ENCODE results near the gene FRMD1. TPM values are rescaled to one million over a fixed set of nuclear protein-coding genes. Genes with fewer than 3 reads are reported as not detected.

The FRMD1 gene
- total RNA-seq, 4 donors from 2014 or later, result 9.9 to 14.4 (median 12.5) TPM

DNA sequence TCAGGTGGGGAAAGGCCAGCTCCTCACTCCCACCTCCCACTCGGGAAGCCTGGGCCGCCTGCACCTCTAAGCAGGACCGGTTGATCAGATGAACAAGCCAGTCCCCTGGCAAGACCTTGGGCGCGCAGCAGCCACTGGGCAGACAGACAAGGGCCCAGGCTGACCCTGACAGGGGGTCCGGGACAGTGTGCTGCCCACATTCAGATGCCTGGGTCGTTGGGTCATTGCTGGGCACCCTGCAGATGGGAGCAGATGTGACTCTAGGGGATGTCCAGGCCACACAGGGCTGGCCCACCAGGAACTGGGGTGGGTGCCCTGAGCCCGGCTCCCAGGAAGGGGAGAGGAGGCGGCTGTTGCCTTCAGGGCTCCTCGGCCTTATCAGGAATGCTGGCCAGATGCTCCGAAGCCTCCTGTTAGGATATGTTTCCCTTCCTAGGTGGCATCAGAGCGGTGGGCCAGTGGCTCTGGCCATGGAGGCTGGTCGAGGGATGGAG lies 17.3 kb upstream of the FRMD1 start:
- no peaks in the 10 kb centered on the region for H3K36me3 ChIP-seq
- no peak overlapping the region for H3K4me3 ChIP-seq
- WGBS, 2 donors, result 76 to 100% methylated on average over 4 to 13 of the region's 13 CpGs
- peaks cover 0 to 23% of the 10 kb centered on the region in 2 donors for H3K27me3 ChIP-seq
- peaks cover 0 to 6% (median 0%) of the 10 kb centered on the region in 4 donors for H3K9me3 ChIP-seq
- H3K27ac ChIP-seq, result no peak overlapping the region
- no peak for TF ChIP-seq EP300 (IDR thresholded peaks at IDR 0.05)
- TF ChIP-seq CTCF (IDR thresholded peaks at IDR 0.05), result no peak
- no peak for TF ChIP-seq POLR2A (IDR thresholded peaks at IDR 0.05)
- peaks cover 0 to 8% (median 2%) of the 10 kb centered on the region in 4 donors for H3K4me1 ChIP-seq
- no peak for DNase-seq (ENCODE audit: low spot score in 2 of 2)

DNA sequence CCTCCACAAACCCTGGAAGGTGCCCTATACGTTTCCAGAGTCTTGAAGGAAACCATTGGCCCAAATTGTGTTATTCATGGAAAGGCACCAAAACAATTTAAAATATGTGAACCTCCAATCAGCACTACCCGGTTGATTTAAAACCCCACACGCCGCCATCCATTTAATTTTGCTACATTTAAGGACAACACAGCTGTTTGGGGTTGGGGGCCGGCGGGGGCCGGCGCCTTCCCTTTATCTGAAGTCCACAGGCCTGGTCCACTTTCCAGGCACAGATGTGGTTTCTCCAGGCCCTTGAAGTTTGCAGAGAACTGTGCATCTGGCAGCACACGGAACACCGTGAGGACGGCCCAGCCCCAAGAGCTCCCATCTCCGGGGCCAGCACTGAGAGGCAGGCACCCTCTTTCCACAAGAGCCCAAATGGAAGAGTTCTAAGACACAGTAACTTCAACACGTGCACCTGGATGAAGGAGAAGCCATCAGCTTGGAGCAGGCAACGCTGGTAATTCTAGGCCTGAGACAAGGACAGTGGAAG lies 16.8 kb upstream of the FRMD1 start:
- WGBS, 2 donors, result 84 to 85% methylated on average over 14 of the region's 14 CpGs

DNA sequence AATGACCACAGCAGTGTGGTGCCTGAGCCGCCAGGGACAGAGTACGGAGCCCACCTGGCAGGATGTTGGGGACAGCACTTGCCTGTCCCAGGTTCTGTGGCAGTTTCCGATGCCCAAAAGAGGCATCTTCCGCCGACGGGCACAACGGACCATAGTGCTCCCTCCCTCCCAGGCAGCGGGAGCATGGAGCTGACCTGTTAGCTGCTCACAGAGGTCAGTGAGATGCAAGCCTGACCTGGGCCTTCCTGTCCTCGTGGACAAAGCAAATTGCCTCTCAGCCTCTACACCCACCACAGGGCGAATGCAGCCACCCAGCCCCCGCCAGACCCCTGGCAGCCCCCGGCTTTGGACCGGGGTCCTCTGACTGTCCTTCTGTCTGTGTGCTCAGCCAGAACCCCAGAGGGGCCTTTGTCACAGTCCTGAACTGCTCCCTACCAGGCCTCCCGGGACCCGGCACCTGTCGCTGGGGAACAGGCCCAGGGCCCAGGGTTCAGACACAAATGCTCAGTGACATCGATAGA lies 16.2 kb upstream of the FRMD1 start:
- no peak for DNase-seq (ENCODE audit: low spot score in 2 of 2)
- H3K9me3 ChIP-seq, result peaks cover 0 to 6% (median 0%) of the 10 kb centered on the region in 4 donors
- no peak for TF ChIP-seq EP300 (IDR thresholded peaks at IDR 0.05)
- TF ChIP-seq POLR2A (IDR thresholded peaks at IDR 0.05), result no peak
- no peak for TF ChIP-seq CTCF (IDR thresholded peaks at IDR 0.05)
- H3K27me3 ChIP-seq, result peaks cover 0 to 12% of the 10 kb centered on the region in 2 donors
- no peaks in the 10 kb centered on the region for H3K36me3 ChIP-seq
- no peak overlapping the region for H3K27ac ChIP-seq
- no peak overlapping the region for H3K4me3 ChIP-seq
- H3K4me1 ChIP-seq, result no peaks in the 10 kb centered on the region
- WGBS, 2 donors, result 89 to 92% methylated on average over 17 of the region's 17 CpGs

More for the DNA sequence above, 16.8 kb upstream of the FRMD1 start:
- DNase-seq (ENCODE audit: low spot score in 2 of 2), result no peak
- H3K27me3 ChIP-seq, result peaks cover 0 to 18% of the 10 kb centered on the region in 2 donors
- no peak overlapping the region for H3K4me3 ChIP-seq
- peaks cover 0 to 6% (median 0%) of the 10 kb centered on the region in 4 donors for H3K9me3 ChIP-seq
- no peaks in the 10 kb centered on the region for H3K36me3 ChIP-seq
- H3K27ac ChIP-seq, result no peak overlapping the region
- TF ChIP-seq EP300 (IDR thresholded peaks at IDR 0.05) (no peak), POLR2A (IDR thresholded peaks at IDR 0.05) (no peak), CTCF (IDR thresholded peaks at IDR 0.05) (no peak)
- peaks cover 0 to 2% (median 0%) of the 10 kb centered on the region in 4 donors for H3K4me1 ChIP-seq

- DNase-seq (ENCODE audit: low spot score in 2 of 2), result no peak
- 48 to 67% methylated on average over 11 of the region's 11 CpGs for WGBS, 2 donors
- no peaks in the 10 kb centered on the region for H3K36me3 ChIP-seq
- no peaks in the 10 kb centered on the region for H3K27me3 ChIP-seq
- peaks cover 0 to 8% (median 8%) of the 10 kb centered on the region in 4 donors for H3K4me1 ChIP-seq
- TF ChIP-seq POLR2A (IDR thresholded peaks at IDR 0.05) (no peak), CTCF (IDR thresholded peaks at IDR 0.05) (no peak), EP300 (IDR thresholded peaks at IDR 0.05) (no peak)
- peak overlapping the region in 2 of 4 donors; percentile 14 to 22 for H3K27ac ChIP-seq
- no peak overlapping the region for H3K4me3 ChIP-seq
- peaks cover 0 to 6% (median 0%) of the 10 kb centered on the region in 4 donors for H3K9me3 ChIP-seq
These were observed 14.6 kb upstream of the FRMD1 start for GRCh38 chr6:168093634-168094033.

DNA sequence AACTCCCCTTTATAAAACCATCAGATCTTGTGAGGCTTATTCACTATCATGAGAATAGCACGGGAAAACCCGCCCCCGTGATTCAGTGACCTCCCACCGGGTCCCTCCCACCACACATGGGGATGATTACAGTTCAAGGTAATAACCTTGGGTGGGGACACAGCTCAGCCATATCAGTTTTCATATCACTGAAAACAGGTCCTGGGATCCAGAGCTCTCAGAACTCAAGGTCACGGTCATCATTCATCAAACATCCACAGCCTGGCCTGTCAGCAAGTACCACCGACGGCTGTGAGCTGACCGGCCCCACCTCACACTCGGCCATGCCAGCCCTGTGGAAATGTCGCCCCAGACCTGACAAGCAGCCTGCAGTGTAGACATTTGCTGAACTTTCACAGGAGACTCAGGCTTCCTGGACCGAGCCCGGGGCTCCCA lies 14.1 kb upstream of the FRMD1 start:
- Histone ChIP-seq H3K27me3 (no peaks in the 10 kb centered on the region), H3K4me1 (peaks cover 0 to 13% (median 13%) of the 10 kb centered on the region in 4 donors), H3K36me3 (no peaks in the 10 kb centered on the region), H3K9me3 (peaks cover 0 to 6% (median 0%) of the 10 kb centered on the region in 4 donors), H3K27ac (peak overlapping the region in 2 of 4 donors; percentile 14 to 22), H3K4me3 (no peak overlapping the region)
- TF ChIP-seq CTCF (IDR thresholded peaks at IDR 0.05), result no peak
- TF ChIP-seq EP300 (IDR thresholded peaks at IDR 0.05), result no peak
- no peak for TF ChIP-seq POLR2A (IDR thresholded peaks at IDR 0.05)
- WGBS, 2 donors, result 56 to 58% methylated on average over 12 of the region's 12 CpGs
- no peak for DNase-seq (ENCODE audit: low spot score in 2 of 2)
